Measurements from ENCODE around the gene SUMO3. TPM values are rescaled to one million over a fixed set of nuclear protein-coding genes. Genes with fewer than 3 reads are reported as not detected.

Gene SUMO3
- total and polyA plus RNA-seq, 2 donors (not counting 1 experiment from before 2014, with no cell fraction given) = 96.3 to 190 TPM

DNA sequence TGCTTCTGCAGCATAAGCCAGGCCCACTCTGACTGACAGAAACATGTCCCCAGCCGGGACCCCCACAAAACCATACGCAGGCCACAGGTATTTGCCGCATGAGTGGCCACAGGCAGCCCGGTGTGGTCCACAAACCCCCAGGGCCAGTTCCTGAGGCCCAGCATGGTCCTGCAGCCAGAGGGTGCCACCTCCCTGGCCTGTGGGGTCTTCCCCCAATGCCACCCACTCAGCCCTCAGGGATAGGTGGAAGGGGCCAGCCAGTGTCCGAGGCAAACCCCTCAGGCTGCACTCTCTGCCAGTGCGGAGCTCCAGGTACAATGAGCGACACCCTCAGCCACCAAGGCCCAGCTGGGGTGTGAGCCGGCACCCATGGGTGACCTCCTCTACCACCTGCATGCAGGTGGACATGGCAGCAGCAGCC is 59.7 kb downstream of the SUMO3 start:
- no peak for DNase-seq (ENCODE audit: low read depth in 2 of 2)
- Histone ChIP-seq H4K20me1 (ENCODE audit: control insufficient read depth, extremely low read depth, insufficient read depth, low read length) (no peaks in the 10 kb centered on the region), H3K27ac (ENCODE audit: insufficient read depth, low read length) (no peak overlapping the region), H3K79me2 (ENCODE audit: control insufficient read depth, insufficient read depth, low read length) (no peaks in the 10 kb centered on the region), H3K27me3 (ENCODE audit: control insufficient read depth, insufficient read depth, low read length) (no peaks in the 10 kb centered on the region), H3K9ac (ENCODE audit: insufficient read depth, low read length) (no peak overlapping the region), H3K4me2 (ENCODE audit: extremely low read depth, insufficient read depth, low read length) (no peak overlapping the region), H3K36me3 (ENCODE audit: control insufficient read depth, insufficient read depth, low read length) (no peaks in the 10 kb centered on the region), H3K4me1 (ENCODE audit: control insufficient read depth, extremely low read depth, insufficient read depth, low read length) (no peaks in the 10 kb centered on the region), H2AFZ (ENCODE audit: low read length) (no peak overlapping the region), H3K9me3 (ENCODE audit: control insufficient read depth, insufficient read depth, low read depth, low read length) (no peaks in the 10 kb centered on the region), H3K4me3 (replicated peaks in 1 of 4; ENCODE audit: control extremely low read depth in 1 of 4, insufficient read depth in 1 of 4, low read depth in 3 of 4, low read length in 4 of 4) (no peak overlapping the region)
- TF ChIP-seq EZH2 (IDR thresholded peaks at IDR 0.05; ENCODE audit: low read length, missing control alignments) = no peak
- TF ChIP-seq, protein P1, sequence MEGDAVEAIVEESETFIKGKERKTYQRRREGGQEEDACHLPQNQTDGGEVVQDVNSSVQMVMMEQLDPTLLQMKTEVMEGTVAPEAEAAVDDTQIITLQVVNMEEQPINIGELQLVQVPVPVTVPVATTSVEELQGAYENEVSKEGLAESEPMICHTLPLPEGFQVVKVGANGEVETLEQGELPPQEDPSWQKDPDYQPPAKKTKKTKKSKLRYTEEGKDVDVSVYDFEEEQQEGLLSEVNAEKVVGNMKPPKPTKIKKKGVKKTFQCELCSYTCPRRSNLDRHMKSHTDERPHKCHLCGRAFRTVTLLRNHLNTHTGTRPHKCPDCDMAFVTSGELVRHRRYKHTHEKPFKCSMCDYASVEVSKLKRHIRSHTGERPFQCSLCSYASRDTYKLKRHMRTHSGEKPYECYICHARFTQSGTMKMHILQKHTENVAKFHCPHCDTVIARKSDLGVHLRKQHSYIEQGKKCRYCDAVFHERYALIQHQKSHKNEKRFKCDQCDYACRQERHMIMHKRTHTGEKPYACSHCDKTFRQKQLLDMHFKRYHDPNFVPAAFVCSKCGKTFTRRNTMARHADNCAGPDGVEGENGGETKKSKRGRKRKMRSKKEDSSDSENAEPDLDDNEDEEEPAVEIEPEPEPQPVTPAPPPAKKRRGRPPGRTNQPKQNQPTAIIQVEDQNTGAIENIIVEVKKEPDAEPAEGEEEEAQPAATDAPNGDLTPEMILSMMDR (conservative IDR thresholded peaks at IDR 0.05 in 1 of 2, IDR thresholded peaks at IDR 0.05 in 1 of 2; ENCODE audit: low read depth in 1 of 2, low read length in 2 of 2) = no peak

GRCh38 chr21:44757731-44758130 is 60.1 kb downstream of the SUMO3 start:
- TF ChIP-seq EZH2 (IDR thresholded peaks at IDR 0.05; ENCODE audit: low read length, missing control alignments) = no peak
- TF ChIP-seq, protein P1 (conservative IDR thresholded peaks at IDR 0.05 in 1 of 2, IDR thresholded peaks at IDR 0.05 in 1 of 2; ENCODE audit: low read depth in 1 of 2, low read length in 2 of 2) = no peak
- H3K79me2 ChIP-seq (ENCODE audit: control insufficient read depth, insufficient read depth, low read length) = no peaks in the 10 kb centered on the region
- no peak overlapping the region for H3K9ac ChIP-seq (ENCODE audit: insufficient read depth, low read length)
- H4K20me1 ChIP-seq (ENCODE audit: control insufficient read depth, extremely low read depth, insufficient read depth, low read length) = no peaks in the 10 kb centered on the region
- H3K27ac ChIP-seq (ENCODE audit: insufficient read depth, low read length) = no peak overlapping the region
- no peak overlapping the region for H3K4me2 ChIP-seq (ENCODE audit: extremely low read depth, insufficient read depth, low read length)
- no peak for DNase-seq (ENCODE audit: low read depth in 2 of 2)
- no peaks in the 10 kb centered on the region for H3K36me3 ChIP-seq (ENCODE audit: control insufficient read depth, insufficient read depth, low read length)
- no peaks in the 10 kb centered on the region for H3K9me3 ChIP-seq (ENCODE audit: control insufficient read depth, insufficient read depth, low read depth, low read length)
- no peak overlapping the region for H3K4me3 ChIP-seq (replicated peaks in 1 of 4; ENCODE audit: control extremely low read depth in 1 of 4, insufficient read depth in 1 of 4, low read depth in 3 of 4, low read length in 4 of 4)
- H2AFZ ChIP-seq (ENCODE audit: low read length) = no peak overlapping the region
- no peaks in the 10 kb centered on the region for H3K4me1 ChIP-seq (ENCODE audit: control insufficient read depth, extremely low read depth, insufficient read depth, low read length)
- H3K27me3 ChIP-seq (ENCODE audit: control insufficient read depth, insufficient read depth, low read length) = peaks cover under 1% of the 10 kb centered on the region

GRCh38 chr21:44756423-44757185 is 61.3 kb downstream of the SUMO3 start:
- TF ChIP-seq, protein P1 (conservative IDR thresholded peaks at IDR 0.05 in 1 of 2, IDR thresholded peaks at IDR 0.05 in 1 of 2; ENCODE audit: low read depth in 1 of 2, low read length in 2 of 2) = no peak
- TF ChIP-seq EZH2 (IDR thresholded peaks at IDR 0.05; ENCODE audit: low read length, missing control alignments) = no peak
- Histone ChIP-seq H3K79me2 (ENCODE audit: control insufficient read depth, insufficient read depth, low read length) (no peaks in the 10 kb centered on the region), H4K20me1 (ENCODE audit: control insufficient read depth, extremely low read depth, insufficient read depth, low read length) (no peaks in the 10 kb centered on the region)

More at GRCh38 chr21:44756423-44757185, 61.3 kb downstream of the SUMO3 start:
- no peaks in the 10 kb centered on the region for H3K9me3 ChIP-seq (ENCODE audit: control insufficient read depth, insufficient read depth, low read depth, low read length)
- H3K27me3 ChIP-seq (ENCODE audit: control insufficient read depth, insufficient read depth, low read length) = peaks cover 2% of the 10 kb centered on the region
- no peak overlapping the region for H2AFZ ChIP-seq (ENCODE audit: low read length)
- H3K4me1 ChIP-seq (ENCODE audit: control insufficient read depth, extremely low read depth, insufficient read depth, low read length) = no peaks in the 10 kb centered on the region
- no peak for DNase-seq (ENCODE audit: low read depth in 2 of 2)
- no peak overlapping the region for H3K4me2 ChIP-seq (ENCODE audit: extremely low read depth, insufficient read depth, low read length)
- no peak overlapping the region for H3K4me3 ChIP-seq (replicated peaks in 1 of 4; ENCODE audit: control extremely low read depth in 1 of 4, insufficient read depth in 1 of 4, low read depth in 3 of 4, low read length in 4 of 4)
- no peak overlapping the region for H3K9ac ChIP-seq (ENCODE audit: insufficient read depth, low read length)
- H3K27ac ChIP-seq (ENCODE audit: insufficient read depth, low read length) = no peak overlapping the region
- no peaks in the 10 kb centered on the region for H3K36me3 ChIP-seq (ENCODE audit: control insufficient read depth, insufficient read depth, low read length)

Other genes starting within 250 kb of the SUMO3 start
- gene KRTAP10-4, start 244.3 kb downstream of the SUMO3 start, total RNA-seq = not detected in 2 replicates
- not detected in 2 replicates for gene KRTAP10-4, start 244.3 kb downstream of the SUMO3 start, polyA plus RNA-seq
- gene KRTAP10-5, start 237.5 kb downstream of the SUMO3 start, total RNA-seq = not detected in 2 replicates
- gene KRTAP10-5, start 237.5 kb downstream of the SUMO3 start, polyA plus RNA-seq = not detected in 2 replicates
- gene KRTAP10-6, start 225.6 kb downstream of the SUMO3 start, total RNA-seq = not detected in 2 replicates
- gene KRTAP10-6, start 225.6 kb downstream of the SUMO3 start, polyA plus RNA-seq = not detected in 2 replicates
- gene KRTAP10-7, start 217.5 kb downstream of the SUMO3 start, total RNA-seq = not detected in 2 replicates
- gene KRTAP10-7, start 217.5 kb downstream of the SUMO3 start, polyA plus RNA-seq = not detected in 2 replicates
- not detected in 2 replicates for gene KRTAP10-8, start 206.0 kb downstream of the SUMO3 start, total RNA-seq
- not detected in 2 replicates for gene KRTAP10-8, start 206.0 kb downstream of the SUMO3 start, polyA plus RNA-seq
- not detected in 2 replicates for gene KRTAP10-9, start 191.0 kb downstream of the SUMO3 start, total RNA-seq
- not detected in 2 replicates for gene KRTAP10-9, start 191.0 kb downstream of the SUMO3 start, polyA plus RNA-seq
- not detected in 2 replicates for gene KRTAP10-10, start 180.7 kb downstream of the SUMO3 start, total RNA-seq
- gene KRTAP10-10, start 180.7 kb downstream of the SUMO3 start, polyA plus RNA-seq = not detected in 2 replicates
- gene KRTAP10-11, start 171.6 kb downstream of the SUMO3 start, total RNA-seq = not detected in 2 replicates
- not detected in 2 replicates for gene KRTAP10-11, start 171.6 kb downstream of the SUMO3 start, polyA plus RNA-seq
- gene KRTAP12-4, start 163.4 kb downstream of the SUMO3 start, total RNA-seq = not detected in 2 replicates
- gene KRTAP12-4, start 163.4 kb downstream of the SUMO3 start, polyA plus RNA-seq = not detected in 2 replicates
- not detected in 2 replicates for gene KRTAP12-3, start 160.1 kb downstream of the SUMO3 start, total RNA-seq
- gene KRTAP12-3, start 160.1 kb downstream of the SUMO3 start, polyA plus RNA-seq = not detected in 2 replicates
- gene KRTAP12-2, start 151.1 kb downstream of the SUMO3 start, total RNA-seq = not detected in 2 replicates
- not detected in 2 replicates for gene KRTAP12-2, start 151.1 kb downstream of the SUMO3 start, polyA plus RNA-seq
- gene KRTAP12-1, start 135.9 kb downstream of the SUMO3 start, total RNA-seq = not detected in 2 replicates
- not detected in 2 replicates for gene KRTAP12-1, start 135.9 kb downstream of the SUMO3 start, polyA plus RNA-seq
- gene KRTAP10-12, start 120.9 kb downstream of the SUMO3 start, total RNA-seq = not detected in 2 replicates
- gene KRTAP10-12, start 120.9 kb downstream of the SUMO3 start, polyA plus RNA-seq = not detected in 2 replicates
- not detected in 2 replicates for gene TSPEAR, start 106.5 kb downstream of the SUMO3 start, total RNA-seq
- not detected in 2 replicates for gene TSPEAR, start 106.5 kb downstream of the SUMO3 start, polyA plus RNA-seq
- 61.9 and 74.2 TPM in 2 replicates for gene UBE2G2, start 16.2 kb downstream of the SUMO3 start, total RNA-seq
- gene UBE2G2, start 16.2 kb downstream of the SUMO3 start, polyA plus RNA-seq = 49.7 and 63.6 TPM in 2 replicates
- 159 and 240 TPM in 2 replicates for gene PTTG1IP, start 55.6 kb upstream of the SUMO3 start, total RNA-seq
- 209 and 229 TPM in 2 replicates for gene PTTG1IP, start 55.6 kb upstream of the SUMO3 start, polyA plus RNA-seq
- gene ITGB2, start 102.8 kb upstream of the SUMO3 start, total RNA-seq = not detected in 2 replicates
- gene ITGB2, start 102.8 kb upstream of the SUMO3 start, polyA plus RNA-seq = 0.05 TPM in 1 of 2 replicates, not detected in the other
- gene SLX9, start 122.0 kb upstream of the SUMO3 start, total RNA-seq = 14.9 and 16.2 TPM in 2 replicates
- 9.7 and 12.2 TPM in 2 replicates for gene SLX9, start 122.0 kb upstream of the SUMO3 start, polyA plus RNA-seq

Data from fibroblast of lung (primary cell).